ENCODE data around the gene FAM107B. TPM values are rescaled to one million over a fixed set of nuclear protein-coding genes. Genes with fewer than 3 reads are reported as not detected.

The FAM107B gene
- total RNA-seq, 1 donor from 2014 or later = 43.0 TPM

DNA sequence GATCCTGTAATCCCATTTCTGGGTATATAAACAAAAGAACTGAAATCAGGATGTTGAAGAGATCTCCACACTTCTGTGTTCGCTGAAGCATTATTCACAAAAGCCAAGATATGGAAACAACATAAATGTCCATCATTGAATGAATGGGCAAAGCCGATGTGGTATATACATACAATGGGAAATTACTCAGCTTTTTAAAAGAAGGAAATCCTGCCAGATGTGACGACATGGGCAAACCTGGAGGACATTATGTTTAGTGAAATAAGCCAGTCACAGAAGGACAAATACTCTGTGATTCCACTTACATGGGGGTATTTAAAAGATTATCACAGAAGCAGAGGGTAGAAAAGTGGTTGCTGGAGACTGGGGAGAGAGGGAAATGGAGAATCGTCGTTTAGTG is 23.9 kb upstream of the FAM107B start:
- Histone ChIP-seq H3K9ac (no peak overlapping the region), H3K9me3 (ENCODE audit: low read depth) (no peaks in the 10 kb centered on the region), H3K4me3 (no peak overlapping the region), H2AFZ (replicated peaks) (no peak overlapping the region), H3K4me1 (no peaks in the 10 kb centered on the region), H3K36me3 (no peaks in the 10 kb centered on the region), H3K79me2 (ENCODE audit: low read depth) (no peaks in the 10 kb centered on the region), H4K20me1 (ENCODE audit: low read depth) (no peaks in the 10 kb centered on the region), H3K27me3 (no peaks in the 10 kb centered on the region), H3F3A (ENCODE audit: low read depth) (no peaks in the 10 kb centered on the region), H3K27ac (no peak overlapping the region), H3K4me2 (no peak overlapping the region)
- DNase-seq (ENCODE audit: low spot score) = no peak
- H3K27ac Mint-ChIP-seq = no peak overlapping the region
- H3K27me3 Mint-ChIP-seq (ENCODE audit: insufficient read depth, low read depth) = no peaks in the 10 kb centered on the region
- H3K9me3 Mint-ChIP-seq = peaks cover 3% of the 10 kb centered on the region
- H3K4me3 Mint-ChIP-seq = no peak overlapping the region
- TF ChIP-seq, protein P1, sequence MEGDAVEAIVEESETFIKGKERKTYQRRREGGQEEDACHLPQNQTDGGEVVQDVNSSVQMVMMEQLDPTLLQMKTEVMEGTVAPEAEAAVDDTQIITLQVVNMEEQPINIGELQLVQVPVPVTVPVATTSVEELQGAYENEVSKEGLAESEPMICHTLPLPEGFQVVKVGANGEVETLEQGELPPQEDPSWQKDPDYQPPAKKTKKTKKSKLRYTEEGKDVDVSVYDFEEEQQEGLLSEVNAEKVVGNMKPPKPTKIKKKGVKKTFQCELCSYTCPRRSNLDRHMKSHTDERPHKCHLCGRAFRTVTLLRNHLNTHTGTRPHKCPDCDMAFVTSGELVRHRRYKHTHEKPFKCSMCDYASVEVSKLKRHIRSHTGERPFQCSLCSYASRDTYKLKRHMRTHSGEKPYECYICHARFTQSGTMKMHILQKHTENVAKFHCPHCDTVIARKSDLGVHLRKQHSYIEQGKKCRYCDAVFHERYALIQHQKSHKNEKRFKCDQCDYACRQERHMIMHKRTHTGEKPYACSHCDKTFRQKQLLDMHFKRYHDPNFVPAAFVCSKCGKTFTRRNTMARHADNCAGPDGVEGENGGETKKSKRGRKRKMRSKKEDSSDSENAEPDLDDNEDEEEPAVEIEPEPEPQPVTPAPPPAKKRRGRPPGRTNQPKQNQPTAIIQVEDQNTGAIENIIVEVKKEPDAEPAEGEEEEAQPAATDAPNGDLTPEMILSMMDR (IDR thresholded peaks at IDR 0.05) = no peak
- TF ChIP-seq EZH2 (IDR thresholded peaks at IDR 0.05) (no peak), EZH2phosphoT487 (IDR thresholded peaks at IDR 0.05) (no peak)
- H3K36me3 Mint-ChIP-seq = no peaks in the 10 kb centered on the region
- no peaks in the 10 kb centered on the region for H3K4me1 Mint-ChIP-seq

DNA sequence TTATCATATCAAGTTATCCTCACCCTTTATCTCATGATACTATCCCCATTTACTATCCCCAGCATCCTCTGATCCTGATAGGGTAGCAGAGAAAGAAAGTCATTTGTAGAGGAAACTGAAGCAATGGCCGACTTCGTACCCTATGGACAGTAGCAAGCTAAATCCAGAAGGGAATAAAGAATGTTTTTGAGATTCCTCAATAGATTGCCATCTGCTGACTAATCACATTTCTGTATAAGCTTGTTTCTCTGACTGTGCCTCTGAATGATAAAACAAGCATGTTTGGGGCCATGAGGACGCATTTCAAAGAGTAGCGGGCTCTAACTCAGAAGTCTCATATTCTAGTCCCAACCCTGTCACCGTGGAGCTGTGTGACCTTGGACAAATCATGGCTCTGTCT is 13.2 kb upstream of the FAM107B start:
- no peak for DNase-seq (ENCODE audit: low spot score)
- Histone ChIP-seq H3K4me3 (no peak overlapping the region), H3K9me3 (ENCODE audit: low read depth) (no peaks in the 10 kb centered on the region), H3F3A (ENCODE audit: low read depth) (no peaks in the 10 kb centered on the region), H3K9ac (no peak overlapping the region), H3K4me1 (no peaks in the 10 kb centered on the region), H3K36me3 (no peaks in the 10 kb centered on the region), H2AFZ (replicated peaks) (no peak overlapping the region), H3K4me2 (no peak overlapping the region), H3K79me2 (ENCODE audit: low read depth) (no peaks in the 10 kb centered on the region), H3K27me3 (no peaks in the 10 kb centered on the region), H4K20me1 (ENCODE audit: low read depth) (no peaks in the 10 kb centered on the region), H3K27ac (no peak overlapping the region)
- no peak overlapping the region for H3K4me3 Mint-ChIP-seq
- TF ChIP-seq EZH2phosphoT487 (IDR thresholded peaks at IDR 0.05) = no peak
- TF ChIP-seq, protein P1 (IDR thresholded peaks at IDR 0.05) = no peak
- TF ChIP-seq EZH2 (IDR thresholded peaks at IDR 0.05) = no peak
- H3K36me3 Mint-ChIP-seq = no peaks in the 10 kb centered on the region
- H3K4me1 Mint-ChIP-seq = no peaks in the 10 kb centered on the region
- no peak overlapping the region for H3K27ac Mint-ChIP-seq
- peaks cover 2% of the 10 kb centered on the region for H3K27me3 Mint-ChIP-seq (ENCODE audit: insufficient read depth, low read depth)
- peaks cover 7% of the 10 kb centered on the region for H3K9me3 Mint-ChIP-seq

DNA sequence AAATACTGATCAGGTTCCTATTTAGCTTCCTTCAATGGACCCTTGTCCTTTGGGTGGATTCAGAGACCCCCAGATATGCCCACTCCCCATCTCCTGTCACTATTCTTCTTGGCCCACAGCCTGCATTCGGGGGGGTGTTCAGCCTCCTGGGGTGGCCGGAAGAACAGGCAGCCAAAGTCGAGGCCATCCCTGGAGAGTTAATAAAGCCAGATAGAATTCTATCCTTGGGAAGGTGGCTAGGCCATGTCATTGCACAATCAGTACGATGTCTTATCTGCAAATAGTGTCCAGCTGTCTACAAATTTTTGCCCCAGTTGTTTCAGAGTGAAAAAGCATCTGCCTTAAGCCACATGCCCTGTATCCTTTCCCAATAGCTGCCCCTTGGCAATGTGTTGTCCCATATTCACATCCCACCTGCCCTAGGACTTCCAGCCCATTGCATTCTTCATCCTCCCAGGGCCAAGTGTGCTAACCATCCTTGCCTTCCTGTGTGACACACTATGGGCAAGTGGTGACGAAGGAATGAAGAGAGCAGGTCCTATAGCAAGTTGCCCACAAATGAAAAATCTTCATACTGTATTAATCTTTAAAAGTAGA is 9.9 kb upstream of the FAM107B start:
- Mint-ChIP-seq H3K4me3 (no peak overlapping the region), H3K9me3 (peaks cover 7% of the 10 kb centered on the region), H3K27ac (no peak overlapping the region), H3K27me3 (ENCODE audit: insufficient read depth, low read depth) (peaks cover 2% of the 10 kb centered on the region), H3K36me3 (no peaks in the 10 kb centered on the region), H3K4me1 (peaks cover 7% of the 10 kb centered on the region)
- H3K79me2 ChIP-seq (ENCODE audit: low read depth) = no peaks in the 10 kb centered on the region
- H3K4me1 ChIP-seq = no peaks in the 10 kb centered on the region
- no peaks in the 10 kb centered on the region for H3F3A ChIP-seq (ENCODE audit: low read depth)
- H3K4me2 ChIP-seq = no peak overlapping the region
- no peaks in the 10 kb centered on the region for H3K27me3 ChIP-seq
- no peak for DNase-seq (ENCODE audit: low spot score)
- H3K4me3 ChIP-seq = no peak overlapping the region
- no peak overlapping the region for H3K9ac ChIP-seq
- no peaks in the 10 kb centered on the region for H3K9me3 ChIP-seq (ENCODE audit: low read depth)
- no peak overlapping the region for H3K27ac ChIP-seq
- no peaks in the 10 kb centered on the region for H3K36me3 ChIP-seq
- TF ChIP-seq, protein P1 (IDR thresholded peaks at IDR 0.05) = no peak
- no peak for TF ChIP-seq EZH2 (IDR thresholded peaks at IDR 0.05)
- no peak for TF ChIP-seq EZH2phosphoT487 (IDR thresholded peaks at IDR 0.05)
- H4K20me1 ChIP-seq (ENCODE audit: low read depth) = no peaks in the 10 kb centered on the region
- no peak overlapping the region for H2AFZ ChIP-seq (replicated peaks)

All from neural progenitor cell (in vitro differentiated cells).